ENCODE measurements around the gene MS4A2.
"Not testable (repeated sequence)": the region's sequence is repeated elsewhere in the genome, so short reads cannot be mapped to it uniquely, and the experiment has no call there.

The MS4A2 gene

GRCh38 chr11:60088364-60088763 is at the start of gene MS4A2:
MS4A2 (plus strand) TSS chr11:60088664; CDS start chr11:60088766, 102 bp downstream.
- no peak for DNase-seq (ENCODE audit: low read depth)

- DNase-seq (ENCODE audit: low read depth): no peak
Observed at GRCh38 chr11:60040109-60040508, 48.4 kb upstream of the MS4A2 start, which contains the start of gene OOSP2. OOSP2 (plus strand) TSS chr11:60040409; CDS start chr11:60040460, 51 bp downstream.

GRCh38 chr11:60050422-60050821 is 38.0 kb upstream of the MS4A2 start:
- not testable (repeated sequence) for DNase-seq (ENCODE audit: low read depth)

- not testable (repeated sequence) for DNase-seq (ENCODE audit: low read depth)
Observed at GRCh38 chr11:60050839-60051238, 37.6 kb upstream of the MS4A2 start.

GRCh38 chr11:60056349-60056969 is 32.0 kb upstream of the MS4A2 start, which contains the start of gene MS4A3:
MS4A3 (plus strand) TSS chr11:60056665; CDS start chr11:60061161, 4,496 bp downstream.
- no peak for DNase-seq (ENCODE audit: low read depth)

- DNase-seq (ENCODE audit: low read depth): no peak
Observed at GRCh38 chr11:60059052-60059451, 29.4 kb upstream of the MS4A2 start.

GRCh38 chr11:60059521-60060240 is 28.8 kb upstream of the MS4A2 start:
- DNase-seq (ENCODE audit: low read depth): no peak

- DNase-seq (ENCODE audit: low read depth): no peak
Observed at GRCh38 chr11:60064111-60064510, 24.4 kb upstream of the MS4A2 start.

- DNase-seq (ENCODE audit: low read depth): no peak
Observed at GRCh38 chr11:60065801-60066200, 22.7 kb upstream of the MS4A2 start.

GRCh38 chr11:60069450-60069849 is 19.0 kb upstream of the MS4A2 start:
- DNase-seq (ENCODE audit: low read depth): no peak

GRCh38 chr11:60071644-60072043 is 16.8 kb upstream of the MS4A2 start:
- not testable (repeated sequence) for DNase-seq (ENCODE audit: low read depth)

GRCh38 chr11:60077216-60077817 is 11.1 kb upstream of the MS4A2 start:
- no peak for DNase-seq (ENCODE audit: low read depth)

GRCh38 chr11:60077981-60078380 is 10.5 kb upstream of the MS4A2 start:
- no peak for DNase-seq (ENCODE audit: low read depth)

- no peak for DNase-seq (ENCODE audit: low read depth)
Observed at GRCh38 chr11:60078745-60079144, 9.7 kb upstream of the MS4A2 start.

GRCh38 chr11:60080535-60080934 is 7.9 kb upstream of the MS4A2 start:
- no peak for DNase-seq (ENCODE audit: low read depth)

- DNase-seq (ENCODE audit: low read depth): no peak
Observed at GRCh38 chr11:60084631-60085273, 3.7 kb upstream of the MS4A2 start.

- no peak for DNase-seq (ENCODE audit: low read depth)
Observed at GRCh38 chr11:60085909-60086308, 2.6 kb upstream of the MS4A2 start.

- DNase-seq (ENCODE audit: low read depth): no peak
Observed at GRCh38 chr11:60087239-60087638, 1.2 kb upstream of the MS4A2 start.

- no peak for DNase-seq (ENCODE audit: low read depth)
Observed at GRCh38 chr11:60095477-60096120, 7.1 kb downstream of the MS4A2 start.

- no peak for DNase-seq (ENCODE audit: low read depth)
Observed at GRCh38 chr11:60097189-60097588, 8.7 kb downstream of the MS4A2 start.

- DNase-seq (ENCODE audit: low read depth): no peak
Observed at GRCh38 chr11:60098508-60098907, 10.0 kb downstream of the MS4A2 start.

- no peak for DNase-seq (ENCODE audit: low read depth)
Observed at GRCh38 chr11:60100516-60100915, 12.1 kb downstream of the MS4A2 start.

Measured in activated T-helper 9 cell treated with anti-CD3 and anti-CD28 coated beads, Interleukin-2, amount 50 U/mL, for 16 hours (primary cell).